GM18502 (cell line): ENCODE data around the gene HELT.
"Not testable (repeated sequence)": the region's sequence is repeated elsewhere in the genome, so short reads cannot be mapped to it uniquely, and the experiment has no call there.

Source experiments
- ATAC-seq: cut with Tn5 transposase; IDR thresholded peaks from one replicate; pipeline ENCODE4 v1.9.1; 2021; ENCODE audit warnings: mild to moderate bottlenecking; ENCODE audit not compliant: unreplicated experiment, poor library complexity

The HELT gene

DNA sequence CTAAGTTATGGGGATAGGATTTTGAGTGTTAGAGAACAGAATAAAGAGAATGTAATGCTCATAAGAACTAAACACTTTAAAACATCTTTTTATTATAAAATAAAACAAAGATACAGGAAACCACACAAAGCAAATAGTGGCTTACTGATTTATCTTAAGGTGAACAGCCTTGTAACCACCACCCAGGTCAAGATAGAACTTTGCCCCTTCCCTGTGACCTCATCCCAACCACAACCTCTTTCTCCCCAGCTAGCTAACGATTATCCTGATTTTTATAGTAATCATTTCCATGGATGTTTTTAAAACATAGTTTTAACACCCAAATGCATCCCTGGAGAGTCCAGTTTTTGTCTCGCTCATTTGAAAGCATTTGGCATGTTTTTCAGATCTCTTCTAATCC is 17.0 kb downstream of the HELT start:
- ATAC-seq: no peak

DNA sequence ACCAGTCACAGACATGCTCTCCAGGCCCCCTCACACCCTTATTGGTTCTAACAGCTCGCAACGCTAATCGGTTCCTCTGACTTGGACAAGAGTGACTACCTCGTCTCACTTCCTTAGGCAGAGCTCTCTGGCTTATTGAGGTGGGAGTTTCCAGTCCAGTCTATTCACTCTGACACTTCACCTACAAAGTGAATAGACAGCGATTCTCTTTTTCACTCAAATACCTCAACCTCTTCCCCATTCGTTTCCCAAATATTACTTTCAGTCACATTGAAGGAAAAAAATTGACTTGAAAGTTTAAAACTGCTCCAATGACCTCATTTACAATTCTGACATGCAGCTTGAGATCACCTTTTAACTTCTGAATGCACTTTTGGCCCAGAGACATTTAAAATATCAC is 17.7 kb downstream of the HELT start:
- ATAC-seq: no peak

DNA sequence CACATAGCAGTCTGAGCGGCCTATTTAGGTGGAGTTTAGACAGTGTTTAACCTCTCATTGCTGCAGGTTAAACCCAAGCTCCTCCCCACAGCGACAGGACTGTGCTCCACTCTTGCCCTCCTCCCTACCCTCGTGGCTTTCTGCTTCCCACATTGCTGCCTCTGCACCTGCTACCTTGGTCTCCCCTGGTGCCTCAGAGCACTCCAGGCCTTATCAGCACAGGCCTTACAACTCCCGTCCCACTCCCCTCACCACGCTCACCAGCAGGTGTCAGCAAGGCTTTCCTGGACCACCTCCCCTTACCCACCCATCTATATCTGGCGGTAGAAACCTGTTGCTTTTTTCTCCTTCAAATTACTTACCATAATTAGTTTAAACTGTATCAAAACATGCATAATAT is 18.6 kb downstream of the HELT start:
- ATAC-seq: no peak

DNA sequence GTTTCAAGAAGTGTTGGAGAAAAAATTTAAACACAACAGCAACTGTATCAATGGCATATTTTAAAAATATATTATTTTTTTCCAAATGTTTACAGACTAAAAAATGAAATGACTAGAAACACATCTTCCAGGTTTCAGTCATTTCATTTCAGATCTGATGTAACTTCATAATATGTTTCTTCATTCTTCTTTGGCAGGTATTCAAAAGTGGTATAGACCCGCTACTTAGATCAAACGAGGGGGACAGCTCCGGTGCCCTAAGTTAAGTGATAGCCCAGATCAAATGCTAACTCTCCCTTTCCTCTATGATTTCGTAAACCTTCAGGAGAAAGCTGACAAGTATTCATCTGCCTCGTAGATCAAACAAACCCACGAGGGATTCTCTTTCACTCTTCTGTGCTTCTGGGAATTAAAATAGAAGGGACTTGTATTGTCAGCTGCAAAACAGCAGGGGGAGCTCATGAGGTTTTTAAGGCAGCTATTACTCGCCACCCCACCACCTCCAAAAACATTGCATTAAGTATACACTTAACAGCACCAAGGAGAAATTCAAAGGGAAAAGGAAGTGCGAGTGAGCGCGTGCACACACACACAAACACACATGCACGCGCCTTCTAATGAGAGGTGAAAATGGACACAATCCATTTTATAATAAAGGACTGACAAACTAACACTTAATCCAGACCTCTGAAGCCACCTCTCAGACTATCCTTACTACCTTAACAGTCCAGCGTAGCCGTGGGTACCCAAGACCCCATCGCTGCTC is 21.4 kb downstream of the HELT start:
- peak; percentile 78 for ATAC-seq

DNA sequence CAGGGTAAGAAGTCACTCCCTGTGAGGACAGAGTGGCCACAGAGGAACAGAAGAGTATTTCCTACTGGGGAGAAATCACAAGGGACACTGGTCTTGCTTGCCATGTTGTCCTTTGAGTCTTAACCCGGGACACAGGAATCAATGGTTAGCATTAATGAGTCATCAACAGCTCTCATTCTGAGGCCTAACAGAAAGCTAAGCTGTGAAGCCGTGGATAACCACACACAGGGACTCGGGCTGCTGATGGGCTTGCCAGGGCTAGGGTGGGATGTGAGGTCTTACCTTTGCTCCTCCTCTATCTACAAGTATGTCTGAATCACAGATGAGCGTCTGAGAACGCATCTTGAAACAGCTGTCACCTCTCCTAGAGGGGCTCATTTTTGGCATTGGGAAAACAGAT is 22.2 kb downstream of the HELT start:
- ATAC-seq: no peak

DNA sequence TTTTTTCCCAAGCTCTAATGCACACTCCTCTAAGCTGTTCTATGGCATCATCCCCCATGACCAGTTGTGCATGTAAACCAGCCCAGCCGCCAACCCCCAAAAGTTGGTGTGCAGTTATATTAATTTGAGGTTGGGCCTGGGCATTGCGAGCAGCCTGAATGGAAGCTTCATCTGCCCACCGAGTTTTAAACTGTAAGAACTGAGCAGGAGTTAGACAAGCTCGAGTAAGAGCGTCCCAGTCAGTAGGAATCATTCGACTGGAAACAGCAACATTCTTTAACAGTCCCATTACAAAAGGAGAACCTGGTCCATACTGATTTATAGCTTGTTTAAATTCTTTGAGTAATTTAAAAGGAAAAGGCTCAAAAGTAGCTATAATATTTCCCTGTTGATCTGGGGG is 32.0 kb downstream of the HELT start:
- not testable (repeated sequence) for ATAC-seq

DNA sequence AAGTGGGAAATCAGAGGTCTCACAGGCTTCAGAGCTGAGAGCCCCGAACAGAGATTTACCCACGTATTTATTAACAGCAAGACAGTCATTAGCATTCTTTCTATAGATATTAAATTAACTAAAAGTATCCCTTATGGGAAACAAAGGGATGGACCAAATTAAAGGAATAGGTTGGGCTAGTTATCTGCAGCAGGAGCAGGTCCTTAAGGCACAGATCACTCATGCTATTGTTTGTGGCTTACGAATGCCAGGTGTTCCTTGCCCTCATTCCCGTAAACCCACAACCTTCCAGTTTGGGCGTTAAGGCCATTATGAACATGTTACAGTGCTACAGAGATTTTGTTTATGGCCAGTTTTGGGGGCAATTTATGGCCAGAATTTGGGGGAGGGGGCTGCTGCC is 33.0 kb downstream of the HELT start:
- not testable (repeated sequence) for ATAC-seq

DNA sequence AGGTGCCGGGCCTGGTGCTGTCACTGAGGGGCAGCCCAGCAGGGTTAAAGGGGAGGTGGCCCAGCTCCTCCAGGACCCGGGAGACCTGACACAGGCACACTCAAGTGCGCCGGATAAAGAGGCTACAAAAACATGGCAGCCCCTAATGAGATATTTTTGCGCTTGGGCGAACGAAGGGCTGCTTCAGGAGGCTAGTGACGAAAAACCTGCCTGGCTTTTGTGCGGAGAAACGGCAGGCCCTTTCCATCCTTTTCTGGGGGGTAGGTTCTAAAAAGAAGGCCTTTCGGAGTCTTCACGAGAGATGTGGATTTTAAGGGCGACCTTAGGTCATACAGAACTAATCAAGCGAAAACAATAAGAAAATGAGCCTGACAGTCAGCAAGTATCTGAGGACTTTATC is 35.5 kb downstream of the HELT start:
- ATAC-seq: no peak

DNA sequence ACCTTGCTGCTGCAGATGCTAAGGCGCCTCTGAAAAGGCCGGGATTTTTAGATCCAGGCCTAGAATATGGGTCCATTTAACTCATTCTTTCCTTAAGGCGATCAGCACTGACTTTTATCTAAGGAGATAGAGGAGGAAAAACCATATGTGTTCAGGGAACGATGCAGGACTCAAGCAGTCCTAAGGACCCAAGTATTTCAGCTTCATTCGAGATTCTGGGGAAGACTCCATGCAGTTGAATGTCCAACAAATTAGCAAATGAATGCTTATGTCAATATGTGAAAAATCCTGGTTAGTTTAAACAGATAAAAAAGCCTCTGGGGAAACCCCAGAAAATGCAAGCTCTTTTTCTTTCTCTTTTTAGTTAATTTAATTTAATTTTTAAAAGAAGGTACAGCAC is 36.0 kb downstream of the HELT start:
- no peak for ATAC-seq

DNA sequence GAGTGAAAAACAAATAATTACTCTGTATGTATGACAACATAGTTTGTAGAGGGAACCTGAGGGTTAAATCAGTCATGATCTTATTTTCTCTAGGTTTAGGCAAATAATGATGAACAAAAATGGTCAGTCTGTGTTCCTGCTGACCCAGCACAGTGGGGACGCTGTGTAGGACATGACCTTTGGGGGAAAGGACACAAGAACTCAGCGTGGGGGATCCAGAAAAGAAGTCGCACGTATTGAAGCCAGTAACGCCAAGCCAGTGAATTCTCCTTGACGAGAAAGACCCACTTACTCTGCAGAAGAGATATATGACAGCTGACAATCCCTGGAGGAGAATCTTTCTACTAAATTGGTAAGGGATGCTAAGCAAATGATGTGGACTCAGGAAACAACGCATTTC is 36.6 kb downstream of the HELT start:
- no peak for ATAC-seq

DNA sequence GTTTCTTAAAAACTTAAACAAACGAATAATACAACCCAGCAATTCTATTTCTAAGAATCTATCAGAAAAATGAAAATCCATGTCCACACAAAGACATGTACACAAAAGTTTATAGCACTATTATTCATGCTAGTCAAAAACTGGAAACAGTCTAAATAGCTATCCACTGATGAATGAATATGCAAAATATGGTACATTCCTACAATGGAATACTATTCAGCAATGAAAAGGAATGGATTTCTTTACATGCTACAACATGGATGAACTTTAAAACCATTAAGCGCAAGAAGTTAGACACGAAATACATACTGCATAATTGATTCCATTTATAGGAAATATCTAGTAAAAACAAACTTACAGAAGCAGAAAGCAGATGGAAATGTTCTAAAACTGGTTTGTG is 43.3 kb downstream of the HELT start:
- ATAC-seq: no peak

DNA sequence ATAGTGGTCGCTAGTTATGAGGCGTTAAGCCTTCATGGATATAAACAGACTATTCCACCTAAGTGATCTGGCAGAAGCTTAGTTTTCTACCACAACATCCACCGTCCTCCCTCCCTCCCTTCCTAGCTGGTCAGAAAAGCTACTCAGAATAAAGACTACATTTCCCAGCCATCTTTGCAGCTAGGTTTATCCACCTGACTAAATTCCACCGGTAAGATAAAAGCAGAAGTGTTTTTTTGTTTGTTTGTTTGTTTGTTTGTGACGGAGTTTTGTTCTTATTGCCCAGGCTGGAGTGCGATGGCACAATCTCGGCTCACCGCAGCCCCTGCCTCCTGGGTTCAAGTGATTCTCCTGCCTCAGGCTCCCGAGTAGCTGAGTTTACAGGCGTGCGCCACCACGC is 44.3 kb downstream of the HELT start:
- ATAC-seq: no peak

DNA sequence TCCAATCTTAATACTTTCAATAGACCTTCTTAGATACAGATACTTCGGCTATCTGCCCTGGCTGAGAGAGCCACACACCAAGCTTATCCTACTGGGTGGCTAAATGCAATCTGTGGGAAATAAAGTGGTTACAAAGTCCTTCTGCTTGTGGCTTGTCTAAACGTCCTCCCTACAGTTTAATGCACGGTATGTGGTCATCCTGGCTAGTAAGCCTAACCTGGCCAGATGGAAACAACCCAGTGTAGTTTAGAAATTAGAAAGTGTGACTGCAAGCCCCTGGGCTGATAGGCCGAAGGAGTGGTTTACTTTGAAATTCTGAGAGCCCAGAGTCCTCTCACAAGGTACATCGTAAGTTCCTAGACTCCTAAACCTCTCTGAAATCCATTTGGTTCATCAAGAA is 47.9 kb downstream of the HELT start:
- ATAC-seq: no peak

DNA sequence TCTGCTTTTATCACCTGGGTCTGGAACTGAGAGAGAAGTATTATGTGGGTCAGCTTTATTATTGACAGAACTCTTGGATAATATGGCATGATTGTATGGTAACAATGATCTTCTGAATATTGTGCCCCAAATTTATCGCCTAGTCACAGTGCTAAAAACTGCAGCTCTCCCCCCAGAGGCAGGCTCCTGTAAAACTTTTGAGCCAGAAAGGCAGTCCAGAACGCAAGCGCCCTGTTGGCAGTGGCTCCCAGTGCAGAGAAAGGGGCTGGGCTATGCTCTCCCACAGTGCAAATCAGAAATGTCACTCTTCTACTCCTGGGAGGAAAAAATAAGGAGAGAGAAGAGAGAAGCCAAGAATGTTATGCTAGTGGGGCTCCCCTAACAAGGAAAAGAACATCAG is 50.5 kb downstream of the HELT start:
- no peak for ATAC-seq
